Head of caudate nucleus (tissue), 42 donors: ENCODE measurements around the gene MDH2.
"Not testable (repeated sequence)": the region's sequence is repeated elsewhere in the genome, so short reads cannot be mapped to it uniquely, and the experiment has no call there.

ENCODE experiments used
- DNase-seq, 42 donors: peaks; one replicate each; pipeline versions ENCODE4 v3.0.0 to v3.0.0-alpha.2; 2020 to 2021; ENCODE audit warnings: mixed read lengths in 7 of 42
- intact Hi-C: fragments of 100-400 bp; cut with DNase I; formaldehyde crosslinking; loops from one replicate; pipeline ENCODE4 v1.15.0; 2022

The MDH2 gene

GRCh38 chr7:76040126-76040525 is 7.8 kb upstream of the MDH2 start:
- DNase-seq, result no peak
- intact Hi-C loops, result no loop called here

GRCh38 chr7:76044375-76044865 is 3.5 kb upstream of the MDH2 start:
- no peak for DNase-seq
- intact Hi-C loops, result no loop called here

GRCh38 chr7:76047305-76047810 is 548 bp upstream of the MDH2 start:
- intact Hi-C loops, result no loop called here
- DNase-seq, result peak in 1 of 42 donors; percentile 8

GRCh38 chr7:76048668-76048988 is 722 bp downstream of the MDH2 start:
- peak in 9 of 42 donors; percentile 15 to 47 (median 26) for DNase-seq
- intact Hi-C loops, result no loop called here

DNA sequence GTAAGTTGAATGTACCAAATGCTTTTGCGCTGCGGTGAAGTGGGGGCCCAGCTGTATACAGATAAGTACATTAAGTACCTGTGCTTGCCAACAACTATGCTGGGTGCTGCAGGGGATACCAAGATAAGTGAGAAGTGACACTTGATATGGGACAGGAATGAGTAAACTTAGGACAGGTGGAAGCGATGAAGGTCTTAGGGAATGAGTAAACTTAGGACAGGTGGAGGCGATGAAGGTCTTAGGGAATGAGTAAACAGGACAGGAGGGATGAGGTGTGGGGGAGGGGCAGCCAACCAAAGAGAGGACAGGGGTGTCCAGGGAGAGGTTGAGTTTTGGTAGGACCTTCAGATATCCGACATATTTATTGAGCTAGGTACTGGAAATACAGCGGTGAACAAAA is 1.4 kb downstream of the MDH2 start:
- intact Hi-C loops, result no loop called here
- no peak for DNase-seq

- DNase-seq, result no peak
- intact Hi-C loops, result no loop called here
Observed at GRCh38 chr7:76050545-76050944, 2.6 kb downstream of the MDH2 start.

DNA sequence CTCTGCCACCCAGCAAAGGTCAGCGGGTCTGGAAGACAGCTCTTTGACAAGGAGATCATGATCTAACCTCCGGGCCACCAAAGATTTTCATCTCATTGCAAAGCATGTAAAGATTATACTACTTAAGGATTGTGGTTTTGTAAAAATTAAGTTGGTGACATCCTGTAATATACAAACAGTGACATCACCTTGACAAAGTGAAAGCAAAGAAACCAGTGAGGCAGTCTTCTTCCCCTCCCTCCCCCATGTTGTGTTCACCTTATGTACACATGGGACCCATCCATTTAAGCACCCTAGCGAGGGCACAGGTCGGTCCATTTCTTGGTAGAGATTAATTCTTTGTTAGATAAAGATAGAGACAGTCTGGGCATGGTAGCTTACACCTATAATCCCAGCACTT is 3.9 kb downstream of the MDH2 start:
- intact Hi-C loops, result no loop called here

GRCh38 chr7:76052681-76053080 is 4.8 kb downstream of the MDH2 start:
- intact Hi-C loops, result not testable (repeated sequence)
- DNase-seq, result peak in 1 of 42 donors; percentile 18

More for the DNA sequence above, 3.9 kb downstream of the MDH2 start:
- DNase-seq, result no peak

DNA sequence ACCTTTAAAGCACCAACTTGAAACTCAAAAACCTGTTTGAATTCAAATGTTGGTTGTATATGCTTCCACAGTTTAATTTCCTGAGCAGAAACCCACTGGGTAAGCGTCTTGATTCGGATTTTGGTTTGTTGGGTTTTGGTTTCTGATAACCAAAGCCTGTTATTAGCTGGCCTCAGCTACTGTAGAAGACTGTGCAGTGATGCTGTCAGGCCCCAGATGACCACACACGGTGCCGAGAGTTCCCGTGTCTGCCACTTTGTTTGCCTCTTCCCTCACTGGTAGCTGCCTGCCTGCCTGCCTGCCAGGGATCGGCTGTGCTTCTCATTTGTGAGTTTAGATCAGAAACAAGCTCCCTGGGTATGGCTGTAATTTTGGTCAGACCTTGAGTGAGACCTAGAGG is 5.6 kb downstream of the MDH2 start:
- DNase-seq, result no peak

DNA sequence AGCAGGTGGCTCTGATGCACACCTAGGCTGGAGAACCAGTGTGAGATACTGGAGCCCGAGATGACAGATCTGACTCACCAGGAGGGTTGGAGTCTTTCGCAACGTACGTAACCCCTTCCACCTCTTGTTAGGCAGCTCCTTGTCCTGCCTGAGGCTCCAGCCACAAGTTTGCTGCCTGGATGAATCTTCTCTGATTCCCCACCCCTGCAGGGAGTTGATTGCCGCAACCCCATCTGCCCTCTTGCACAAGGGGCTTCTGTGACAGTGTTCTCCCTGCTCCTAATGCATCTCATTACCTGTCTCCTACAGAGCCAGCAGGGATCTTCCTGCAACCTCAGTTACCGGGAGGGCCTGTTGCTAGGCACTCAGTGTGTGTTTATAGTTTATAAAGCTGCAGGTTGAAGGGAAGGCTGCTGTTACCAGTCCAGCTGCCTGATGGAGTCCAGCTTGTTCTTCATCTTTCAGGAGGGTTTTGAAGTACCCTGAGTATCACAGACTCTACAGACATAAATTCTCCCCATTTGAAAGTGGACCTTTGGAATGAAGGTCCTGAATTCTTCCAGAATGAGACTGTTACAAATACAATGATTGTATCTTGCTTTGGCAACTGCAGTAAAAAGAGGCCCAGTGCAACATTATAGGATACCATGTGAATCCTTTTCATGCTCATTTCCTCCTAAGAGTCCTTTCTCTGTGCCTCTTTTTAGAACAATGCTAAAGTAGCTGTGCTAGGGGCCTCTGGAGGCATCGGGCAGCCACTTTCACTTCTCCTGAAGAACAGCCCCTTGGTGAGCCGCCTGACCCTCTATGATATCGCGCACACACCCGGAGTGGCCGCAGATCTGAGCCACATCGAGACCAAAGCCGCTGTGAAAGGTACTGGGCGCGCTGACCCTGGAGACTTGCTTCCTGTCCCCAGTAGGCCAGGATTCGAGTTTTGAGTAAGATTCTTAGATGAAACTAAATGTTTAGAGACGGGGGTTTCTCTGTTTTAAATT is 6.5 kb downstream of the MDH2 start:
- DNase-seq, result peak in 23 of 42 donors; percentile 13 to 67 (median 29)
- intact Hi-C loops, result no loop called here

More for the DNA sequence above, 5.6 kb downstream of the MDH2 start:
- intact Hi-C loops, result no loop called here

GRCh38 chr7:76056241-76056640 is 8.3 kb downstream of the MDH2 start:
- intact Hi-C loops, result no loop called here
- no peak for DNase-seq

DNA sequence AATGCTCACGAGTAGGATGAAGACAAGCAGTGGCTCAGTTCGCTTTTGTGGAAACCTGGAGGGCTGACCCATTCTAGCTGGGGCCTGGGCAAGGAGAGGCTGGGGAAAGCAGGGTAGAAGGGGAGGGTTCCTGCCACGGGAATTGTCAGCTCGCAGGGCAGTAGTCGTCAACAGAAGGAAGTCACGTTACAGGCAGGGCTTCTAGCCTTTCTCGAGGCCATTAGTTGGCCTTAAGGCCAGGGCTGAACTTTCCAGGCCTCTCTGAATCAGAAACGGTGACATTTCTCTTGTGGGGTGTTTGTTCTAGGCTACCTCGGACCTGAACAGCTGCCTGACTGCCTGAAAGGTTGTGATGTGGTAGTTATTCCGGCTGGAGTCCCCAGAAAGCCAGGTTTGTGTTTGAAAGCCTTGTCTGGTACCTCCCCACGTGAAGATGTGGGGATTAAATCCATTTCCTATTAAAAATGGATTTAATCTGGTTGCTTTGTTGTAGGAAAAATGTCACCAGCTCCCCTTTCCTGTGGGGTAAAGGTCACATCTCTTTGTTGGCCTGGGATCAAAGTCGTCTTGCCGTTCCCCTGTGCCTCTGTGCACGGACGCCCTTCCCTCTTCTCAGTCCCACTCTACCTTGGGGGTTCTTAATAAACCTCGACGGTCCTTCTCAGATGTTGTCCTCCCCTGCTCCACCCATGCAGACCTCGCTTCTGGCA is 9.4 kb downstream of the MDH2 start:
- intact Hi-C loops, result no loop called here
- DNase-seq, result no peak

DNA sequence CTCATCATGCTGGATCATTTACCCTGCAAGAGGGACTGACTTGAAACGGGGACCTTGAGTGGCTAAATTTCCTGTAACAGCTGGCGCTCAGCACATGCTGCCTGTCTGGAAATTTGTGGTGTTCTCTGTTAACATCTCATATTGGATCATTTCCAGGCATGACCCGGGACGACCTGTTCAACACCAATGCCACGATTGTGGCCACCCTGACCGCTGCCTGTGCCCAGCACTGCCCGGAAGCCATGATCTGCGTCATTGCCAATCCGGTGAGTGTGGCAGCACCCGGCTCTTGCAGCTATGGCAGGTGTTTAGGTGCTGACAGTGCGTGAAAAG is 9.9 kb downstream of the MDH2 start:
- DNase-seq, result no peak
- intact Hi-C loops, result no loop called here

DNA sequence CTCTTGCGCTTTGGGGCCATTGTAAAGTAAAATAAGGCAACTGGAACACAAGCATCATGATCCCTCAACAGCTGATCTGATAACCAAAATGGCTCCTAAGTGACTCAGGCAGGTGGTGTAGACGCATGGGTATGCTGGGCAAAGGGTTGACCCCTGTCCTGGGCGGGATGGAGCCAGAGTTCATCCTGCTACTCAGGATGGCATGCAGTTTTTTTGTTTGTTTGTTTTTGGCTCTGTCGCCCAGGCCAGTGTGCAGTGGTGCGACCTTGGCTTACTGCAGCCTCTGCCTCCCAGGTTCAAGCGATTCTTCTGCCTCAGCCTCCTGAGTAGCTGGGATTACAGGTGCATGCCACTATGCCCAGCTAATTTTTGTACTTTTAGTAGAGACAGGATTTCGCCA is 10.8 kb downstream of the MDH2 start:
- DNase-seq, intact Hi-C loops: not testable (repeated sequence)

DNA sequence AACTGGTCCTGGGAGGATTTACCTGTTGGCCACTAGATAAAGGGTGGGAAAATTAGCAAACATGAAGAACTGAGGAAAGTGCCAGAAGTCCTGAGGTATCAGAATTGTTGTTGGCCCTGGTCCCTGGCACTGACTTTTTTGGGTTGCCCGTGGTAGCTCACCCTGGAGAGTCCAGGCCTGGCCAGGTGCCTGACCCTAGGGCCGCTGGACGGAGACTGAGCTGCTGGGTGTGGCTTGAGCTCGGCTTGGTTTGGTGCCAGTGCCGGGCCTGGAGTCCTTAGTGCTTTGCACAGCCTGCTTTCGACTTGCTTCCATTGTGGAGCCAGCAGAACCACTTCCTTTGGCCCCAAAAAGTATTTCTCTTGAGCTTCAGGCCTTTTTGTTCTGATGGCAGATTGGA is 12.9 kb downstream of the MDH2 start:
- DNase-seq, result peak in 6 of 42 donors; percentile 11 to 45 (median 28)

DNA sequence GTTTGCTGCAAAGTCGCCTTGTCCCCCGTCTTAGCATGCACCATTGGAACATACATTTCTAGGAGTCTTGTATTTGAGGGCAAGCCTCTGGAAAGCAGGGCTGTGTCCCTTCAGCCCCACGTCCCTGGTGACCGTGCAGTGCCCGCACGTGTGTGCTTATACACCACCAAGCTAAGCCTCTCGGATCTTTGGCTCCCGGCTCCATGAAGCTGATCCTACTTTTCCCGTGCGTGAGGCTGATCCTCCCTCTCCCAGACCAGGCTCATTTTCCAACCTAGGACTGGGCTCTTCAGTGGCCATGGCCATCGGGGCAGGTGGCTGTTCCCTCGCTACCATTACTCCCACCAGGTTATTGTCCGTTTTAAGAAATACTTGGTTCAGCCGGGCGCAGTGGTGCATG is 14.3 kb downstream of the MDH2 start:
- intact Hi-C loops, result no loop called here

More for the DNA sequence above, 12.9 kb downstream of the MDH2 start:
- intact Hi-C loops, result no loop called here

DNA sequence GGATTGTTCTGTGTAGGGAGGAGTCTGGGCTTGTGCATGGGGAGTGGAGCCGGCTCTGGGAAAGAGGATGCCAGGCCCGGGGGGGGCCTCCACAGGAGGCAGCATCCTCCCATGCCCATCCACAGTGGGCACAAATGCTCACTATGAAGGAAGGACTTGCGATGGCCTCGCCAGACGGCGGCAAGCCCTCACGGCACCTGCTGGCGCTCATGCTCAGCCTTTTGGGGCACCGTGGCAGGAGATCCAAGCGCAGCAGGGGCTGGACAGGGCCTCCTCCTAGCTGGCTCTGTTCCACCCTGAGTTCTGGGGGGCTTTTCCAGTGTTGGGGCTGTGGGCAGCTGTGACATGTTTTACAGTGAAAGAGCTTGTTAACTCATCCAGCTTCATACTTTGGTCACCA is 15.2 kb downstream of the MDH2 start:
- intact Hi-C loops, result no loop called here
- no peak for DNase-seq

More for the DNA sequence above, 14.3 kb downstream of the MDH2 start:
- DNase-seq, result no peak

- DNase-seq, result peak in 20 of 42 donors; percentile 14 to 65 (median 31)
- intact Hi-C loops, result no loop called here
Observed at GRCh38 chr7:76063525-76063924, 15.6 kb downstream of the MDH2 start.

- intact Hi-C loops, result no loop called here
- no peak for DNase-seq
Observed at GRCh38 chr7:76064208-76064970, 16.5 kb downstream of the MDH2 start.
